ENCODE results near the gene ELMO1.

Gene ELMO1

GRCh38 chr7:37309493-37309892, 139.2 kb downstream of the ELMO1 start:
- Histone ChIP-seq H3K27ac (no peak overlapping the region), H3K9me3 (ENCODE audit: severe bottlenecking) (no peaks in the 10 kb centered on the region), H3K27me3 (ENCODE audit: insufficient read depth, low read depth, severe bottlenecking) (no peaks in the 10 kb centered on the region), H3K36me3 (no peaks in the 10 kb centered on the region), H3K4me3 (ENCODE audit: low read depth, low read length) (no peak overlapping the region)
- no peak for DNase-seq
- TF ChIP-seq, protein P1, sequence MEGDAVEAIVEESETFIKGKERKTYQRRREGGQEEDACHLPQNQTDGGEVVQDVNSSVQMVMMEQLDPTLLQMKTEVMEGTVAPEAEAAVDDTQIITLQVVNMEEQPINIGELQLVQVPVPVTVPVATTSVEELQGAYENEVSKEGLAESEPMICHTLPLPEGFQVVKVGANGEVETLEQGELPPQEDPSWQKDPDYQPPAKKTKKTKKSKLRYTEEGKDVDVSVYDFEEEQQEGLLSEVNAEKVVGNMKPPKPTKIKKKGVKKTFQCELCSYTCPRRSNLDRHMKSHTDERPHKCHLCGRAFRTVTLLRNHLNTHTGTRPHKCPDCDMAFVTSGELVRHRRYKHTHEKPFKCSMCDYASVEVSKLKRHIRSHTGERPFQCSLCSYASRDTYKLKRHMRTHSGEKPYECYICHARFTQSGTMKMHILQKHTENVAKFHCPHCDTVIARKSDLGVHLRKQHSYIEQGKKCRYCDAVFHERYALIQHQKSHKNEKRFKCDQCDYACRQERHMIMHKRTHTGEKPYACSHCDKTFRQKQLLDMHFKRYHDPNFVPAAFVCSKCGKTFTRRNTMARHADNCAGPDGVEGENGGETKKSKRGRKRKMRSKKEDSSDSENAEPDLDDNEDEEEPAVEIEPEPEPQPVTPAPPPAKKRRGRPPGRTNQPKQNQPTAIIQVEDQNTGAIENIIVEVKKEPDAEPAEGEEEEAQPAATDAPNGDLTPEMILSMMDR (IDR thresholded peaks at IDR 0.05; ENCODE audit: low read depth, low read length) = no peak

DNA sequence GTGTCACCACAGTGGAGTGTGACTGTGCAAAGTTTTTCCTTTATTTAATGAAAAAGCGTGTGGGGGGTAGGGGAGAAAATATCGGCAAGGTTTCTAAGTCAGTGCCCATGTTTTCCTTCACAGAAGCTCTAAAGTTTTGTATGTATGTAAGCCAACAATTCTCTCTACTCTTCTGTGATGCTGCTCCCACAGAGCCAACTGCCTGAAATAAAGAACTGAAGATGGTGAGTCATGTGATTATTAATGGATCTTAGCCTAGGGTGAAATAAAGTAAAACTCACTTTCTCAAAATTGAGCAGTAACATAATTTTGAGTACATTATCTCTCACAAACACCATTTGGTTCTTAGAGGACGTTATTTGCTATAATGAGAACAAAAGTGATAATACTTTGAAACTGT, 143.7 kb downstream of the ELMO1 start:
- H3K4me3 ChIP-seq (ENCODE audit: low read depth, low read length) = no peak overlapping the region
- H3K9me3 ChIP-seq (ENCODE audit: severe bottlenecking) = no peaks in the 10 kb centered on the region
- TF ChIP-seq, protein P1 (IDR thresholded peaks at IDR 0.05; ENCODE audit: low read depth, low read length) = no peak
- DNase-seq = no peak
- no peaks in the 10 kb centered on the region for H3K27me3 ChIP-seq (ENCODE audit: insufficient read depth, low read depth, severe bottlenecking)
- no peak overlapping the region for H3K27ac ChIP-seq
- H3K36me3 ChIP-seq = no peaks in the 10 kb centered on the region

GRCh38 chr7:37297546-37297945, 151.1 kb downstream of the ELMO1 start:
- H3K27me3 ChIP-seq (ENCODE audit: insufficient read depth, low read depth, severe bottlenecking) = no peaks in the 10 kb centered on the region
- no peaks in the 10 kb centered on the region for H3K9me3 ChIP-seq (ENCODE audit: severe bottlenecking)
- no peak overlapping the region for H3K27ac ChIP-seq
- TF ChIP-seq, protein P1 (IDR thresholded peaks at IDR 0.05; ENCODE audit: low read depth, low read length) = no peak
- no peak overlapping the region for H3K4me3 ChIP-seq (ENCODE audit: low read depth, low read length)
- no peak for DNase-seq
- no peaks in the 10 kb centered on the region for H3K36me3 ChIP-seq

DNA sequence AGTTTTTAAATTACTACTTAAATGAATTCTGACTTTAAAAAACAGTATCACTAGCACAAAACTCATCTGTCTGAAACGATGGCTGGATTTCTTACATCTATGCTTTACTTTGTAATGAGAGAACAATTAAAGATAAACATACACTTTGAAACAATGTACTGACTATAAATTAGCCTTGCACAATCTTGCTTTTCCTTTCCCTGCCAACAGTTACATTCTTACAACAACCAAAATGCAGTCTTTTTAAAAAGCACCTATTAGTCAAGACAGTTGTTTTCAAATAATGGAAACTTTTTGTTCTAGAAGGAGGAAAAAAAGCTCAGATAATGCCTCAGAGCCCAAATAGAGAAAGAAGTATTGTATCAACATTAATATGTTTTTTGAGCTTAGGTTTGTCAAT, 153.3 kb downstream of the ELMO1 start:
- no peak overlapping the region for H3K4me3 ChIP-seq (ENCODE audit: low read depth, low read length)
- H3K27me3 ChIP-seq (ENCODE audit: insufficient read depth, low read depth, severe bottlenecking) = no peaks in the 10 kb centered on the region
- no peak for DNase-seq
- H3K36me3 ChIP-seq = no peaks in the 10 kb centered on the region
- TF ChIP-seq, protein P1 (IDR thresholded peaks at IDR 0.05; ENCODE audit: low read depth, low read length) = no peak
- no peaks in the 10 kb centered on the region for H3K9me3 ChIP-seq (ENCODE audit: severe bottlenecking)
- H3K27ac ChIP-seq = no peak overlapping the region

GRCh38 chr7:37290731-37291130, 157.9 kb downstream of the ELMO1 start:
- H3K27ac ChIP-seq = no peak overlapping the region
- TF ChIP-seq, protein P1 (IDR thresholded peaks at IDR 0.05; ENCODE audit: low read depth, low read length) = no peak
- no peaks in the 10 kb centered on the region for H3K27me3 ChIP-seq (ENCODE audit: insufficient read depth, low read depth, severe bottlenecking)
- no peak for DNase-seq
- no peak overlapping the region for H3K4me3 ChIP-seq (ENCODE audit: low read depth, low read length)
- H3K9me3 ChIP-seq (ENCODE audit: severe bottlenecking) = no peaks in the 10 kb centered on the region
- H3K36me3 ChIP-seq = no peaks in the 10 kb centered on the region

DNA sequence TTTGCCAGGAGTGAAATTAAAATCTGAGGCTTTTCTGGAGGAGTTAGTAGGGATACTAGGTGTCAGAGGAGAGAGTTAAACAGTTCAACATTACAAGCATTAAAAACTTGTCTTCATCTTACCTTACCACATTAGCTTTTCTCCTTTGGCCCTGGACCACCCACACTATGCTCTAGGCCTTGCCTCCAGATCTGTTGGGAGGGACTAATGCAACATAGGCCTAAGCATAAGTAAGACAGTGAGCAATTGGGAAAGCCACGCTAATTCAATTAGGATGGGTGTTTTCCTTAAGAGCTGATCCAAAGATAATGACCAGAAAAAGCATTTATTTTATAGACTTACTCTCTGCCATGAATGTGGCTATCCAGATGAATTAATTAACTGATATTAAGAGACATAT, 158.9 kb downstream of the ELMO1 start:
- Histone ChIP-seq H3K36me3 (no peaks in the 10 kb centered on the region), H3K4me3 (ENCODE audit: low read depth, low read length) (no peak overlapping the region), H3K9me3 (ENCODE audit: severe bottlenecking) (no peaks in the 10 kb centered on the region), H3K27me3 (ENCODE audit: insufficient read depth, low read depth, severe bottlenecking) (no peaks in the 10 kb centered on the region), H3K27ac (no peak overlapping the region)
- TF ChIP-seq, protein P1 (IDR thresholded peaks at IDR 0.05; ENCODE audit: low read depth, low read length) = no peak
- DNase-seq = no peak

All from WERI-Rb-1 (cell line).